HEK293 (cell line): ENCODE data around the gene MACF1.

Experiments used
- CTCF ChIP-seq: fragments of 450-650 bp; formaldehyde crosslinking; IDR thresholded peaks from 2 replicates; pipeline ENCODE4 v1.5.1; 2016; ENCODE audit warnings: missing biosample characterization, missing genetic modification characterization
- KLF16 ChIP-seq: fragments of 450-650 bp; formaldehyde crosslinking; IDR thresholded peaks from 2 replicates; pipeline ENCODE4 v1.5.1; 2017; ENCODE audit warnings: missing biosample characterization, missing genetic modification characterization
- MYNN ChIP-seq: fragments of 450-650 bp; formaldehyde crosslinking; IDR thresholded peaks from 2 replicates; pipeline ENCODE4 v1.5.1; 2016; ENCODE audit warnings: missing biosample characterization, missing genetic modification characterization, borderline replicate concordance
- YY1 ChIP-seq: fragments of 450-650 bp; formaldehyde crosslinking; IDR thresholded peaks from 2 replicates; pipeline ENCODE4 v1.5.1; 2018; ENCODE audit warnings: missing biosample characterization, missing genetic modification characterization
- ZNF311 ChIP-seq: fragments of 450-650 bp; formaldehyde crosslinking; IDR thresholded peaks from 2 replicates; pipeline ENCODE4 v1.5.1; 2017; ENCODE audit warnings: missing biosample characterization, missing genetic modification characterization, borderline replicate concordance
- ZNF521 ChIP-seq: fragments of 450-650 bp; formaldehyde crosslinking; IDR thresholded peaks from 2 replicates; pipeline ENCODE4 v1.5.1; 2017; ENCODE audit warnings: missing biosample characterization, mild to moderate bottlenecking, missing genetic modification characterization
- ZNF707 ChIP-seq: fragments of 450-650 bp; formaldehyde crosslinking; IDR thresholded peaks from 2 replicates; pipeline ENCODE4 v1.5.1; 2016; ENCODE audit warnings: missing biosample characterization, missing genetic modification characterization

GRCh38 chr1:39255222-39255621 lies 50.7 kb downstream of the MACF1 start:
- TF ChIP-seq YY1 (tag by site-specific recombination) (no peak), CTCF (tag by site-specific recombination) (no peak), ZNF707 (no peak), ZNF521 (tag by site-specific recombination) (no peak), ZNF311 (tag by site-specific recombination) (no peak), MYNN (tag by site-specific recombination) (no peak), KLF16 (tag by site-specific recombination) (no peak)
